CD14-positive monocyte (primary cell): ENCODE measurements around the gene RRBP1. TPM values are rescaled to one million over a fixed set of nuclear protein-coding genes. Genes with fewer than 3 reads are reported as not detected.

ENCODE experiments used
- DNase-seq, 3 donors: peaks; one replicate each; pipeline ENCODE4 v3.0.0-alpha.2; 2011 to 2022
- H2AFZ ChIP-seq: 2 replicates; pipeline ENCODE4 v1.6.0; 2012; ENCODE audit warnings: mild to moderate bottlenecking, low read depth, low read length, inconsistent platforms; ENCODE audit not compliant: insufficient read depth, poor library complexity, severe bottlenecking
- H3K27ac ChIP-seq, 2 donors: 1 replicate in 1 of 2; 2 replicates in 1 of 2; pipeline ENCODE4 v1.5.1; 2012 to 2013; ENCODE audit warnings: low read length in 2 of 2, control low read depth in 1 of 2, inconsistent platforms in 1 of 2, low read depth in 1 of 2, mild to moderate bottlenecking in 1 of 2
- H3K27me3 ChIP-seq, 2 donors: one replicate each; pipeline versions ENCODE4 v1.6.0 to v1.6.1; 2011 to 2013; ENCODE audit warnings: low read length in 2 of 2; ENCODE audit not compliant: control insufficient read depth in 2 of 2, insufficient read depth in 2 of 2
- H3K36me3 ChIP-seq, 2 donors: replicated peaks in 1 of 2; 1 replicate in 1 of 2; 2 replicates in 1 of 2; pipeline versions ENCODE4 v1.5.1 to v1.6.1; 2012 to 2013; ENCODE audit warnings: low read length in 2 of 2, control low read depth in 1 of 2, inconsistent platforms in 1 of 2, mild to moderate bottlenecking in 1 of 2; ENCODE audit not compliant: insufficient read depth in 2 of 2, control insufficient read depth in 1 of 2
- H3K4me1 ChIP-seq, 2 donors: 1 replicate in 1 of 2; 2 replicates in 1 of 2; pipeline versions ENCODE4 v1.5.1 to v1.6.1; 2012 to 2013; ENCODE audit warnings: low read length in 2 of 2, control low read depth in 1 of 2, inconsistent platforms in 1 of 2, mild to moderate bottlenecking in 1 of 2, moderate library complexity in 1 of 2; ENCODE audit not compliant: insufficient read depth in 2 of 2, control insufficient read depth in 1 of 2
- H3K4me2 ChIP-seq: replicated peaks from 2 replicates; pipeline ENCODE3; 2012; ENCODE audit warnings: low read length, moderate library complexity, mild to moderate bottlenecking; ENCODE audit not compliant: poor library complexity, severe bottlenecking; ENCODE audit errors: extremely low read depth
- H3K4me3 ChIP-seq, 3 experiments: fragments of 200-600 bp in 1 of 3; sonication (generic) in 1 of 3; replicated peaks in 1 of 3; 1 replicate in 2 of 3; 2 replicates in 1 of 3; pipeline ENCODE4 v1.5.1; 2011 to 2013; ENCODE audit warnings: low read length in 3 of 3, mild to moderate bottlenecking in 3 of 3, control low read depth in 2 of 3, low read depth in 2 of 3, inconsistent platforms in 1 of 3, moderate library complexity in 1 of 3
- H3K79me2 ChIP-seq: 2 replicates; pipeline ENCODE4 v1.6.0; 2012; ENCODE audit warnings: mild to moderate bottlenecking, control low read depth, inconsistent platforms, low read length, moderate library complexity; ENCODE audit not compliant: insufficient read depth
- H3K9ac ChIP-seq: 2 replicates; pipeline ENCODE4 v1.6.0; 2017; ENCODE audit warnings: low read length, mild to moderate bottlenecking; ENCODE audit not compliant: insufficient read depth, poor library complexity, severe bottlenecking
- H3K9me3 ChIP-seq, 2 donors: replicated peaks in 1 of 2; 1 replicate in 1 of 2; 2 replicates in 1 of 2; pipeline versions ENCODE4 v1.5.1 to v1.6.1; 2012 to 2013; ENCODE audit warnings: low read length in 2 of 2, control low read depth in 1 of 2; ENCODE audit not compliant: control insufficient read depth in 1 of 2, insufficient read depth in 1 of 2
- H4K20me1 ChIP-seq: 2 replicates; pipeline ENCODE4 v1.6.0; 2012; ENCODE audit warnings: mild to moderate bottlenecking, low read length, control low read depth, moderate library complexity; ENCODE audit not compliant: insufficient read depth
- H3K27ac Mint-ChIP-seq, 7 donors: one replicate each; pipeline ENCODE4 v1.8.0; 2020; ENCODE audit warnings: mild to moderate bottlenecking in 7 of 7, mixed read lengths in 7 of 7, moderate library complexity in 6 of 7, inconsistent platforms in 2 of 7
- H3K27me3 Mint-ChIP-seq, 3 donors: one replicate each; pipeline ENCODE4 v1.8.0; 2021 to 2022; ENCODE audit warnings: low read depth in 3 of 3, mild to moderate bottlenecking in 3 of 3, mixed read lengths in 3 of 3, moderate library complexity in 3 of 3, inconsistent platforms in 1 of 3
- H3K36me3 Mint-ChIP-seq, 2 donors: one replicate each; pipeline ENCODE4 v1.8.0; 2020; ENCODE audit warnings: mixed read lengths in 2 of 2, inconsistent platforms in 1 of 2, mild to moderate bottlenecking in 1 of 2
- H3K4me1 Mint-ChIP-seq: one replicate; pipeline ENCODE4 v1.8.0; 2020; ENCODE audit warnings: mild to moderate bottlenecking, mixed read lengths
- H3K4me3 Mint-ChIP-seq, 2 donors: one replicate each; pipeline ENCODE4 v1.8.0; 2020; ENCODE audit warnings: mild to moderate bottlenecking in 2 of 2, mixed read lengths in 2 of 2, moderate library complexity in 1 of 2
- H3K9me3 Mint-ChIP-seq, 7 donors: one replicate each; pipeline ENCODE4 v1.8.0; 2020 to 2022; ENCODE audit warnings: mixed read lengths in 7 of 7, mild to moderate bottlenecking in 6 of 7, moderate library complexity in 6 of 7, inconsistent platforms in 2 of 7
- CTCF ChIP-seq: fragments of 200-600 bp; IDR thresholded peaks from one replicate; pipeline ENCODE4 v1.8.0; 2022; ENCODE audit warnings: antibody characterized with exemption, mild to moderate bottlenecking
- whole genome bisulfite sequencing: methylation state at CpG from one replicate; pipeline ENCODE4 v1.1.5; 2013; ENCODE audit warnings: missing lambda C conversion rate; ENCODE audit not compliant: insufficient coverage; 5-methylcytosine and 5-hydroxymethylcytosine counted together
- intact Hi-C, 2 donors: fragments of 100-400 bp; cut with micrococcal nuclease; formaldehyde crosslinking; loops; one replicate each; pipeline versions ENCODE4 v1.15.0 to v1.15.1; 2023
- polyA plus RNA-seq, 3 donors: library from polyadenylated mRNA; depleted of rRNA in 1 of 3; unstranded in 2 of 3; stranded (reverse) in 1 of 3; fragments of 300-500 nt in 2 of 3; fragments of >200 nt in 1 of 3; fragmentation: Illumina TruSeq in 2 of 3; gene quantifications; 1 replicate in 2 of 3; 2 replicates in 1 of 3; pipeline ENCODE4 v1.2.3, GENCODE V29; 2012 to 2021

Gene RRBP1
- polyA plus RNA-seq, 3 donors = 4.7 to 22.2 (median 7.5) TPM

GRCh38 chr20:17706632-17707031 is 24.6 kb upstream of the RRBP1 start:
- Mint-ChIP-seq H3K27ac (peak overlapping the region in 1 of 7 donors; percentile 14), H3K27me3 (peaks cover 0 to 3% (median 3%) of the 10 kb centered on the region in 3 donors), H3K9me3 (peaks cover 0 to 3% (median 0%) of the 10 kb centered on the region in 7 donors), H3K4me3 (no peak overlapping the region), H3K36me3 (no peaks in the 10 kb centered on the region), H3K4me1 (no peaks in the 10 kb centered on the region)
- DNase-seq = no peak
- WGBS = 95% methylated on average over 3 of the region's 3 CpGs
- intact Hi-C loops = no loop called here
- Histone ChIP-seq H3K27me3 (no peaks in the 10 kb centered on the region), H3K9ac (no peak overlapping the region), H3K79me2 (no peaks in the 10 kb centered on the region), H4K20me1 (no peaks in the 10 kb centered on the region), H3K36me3 (no peaks in the 10 kb centered on the region), H3K9me3 (peaks cover 0 to 2% of the 10 kb centered on the region in 2 donors), H3K27ac (no peak overlapping the region), H3K4me2 (no peak overlapping the region), H2AFZ (no peak overlapping the region), H3K4me1 (no peaks in the 10 kb centered on the region), H3K4me3 (no peak overlapping the region)
- TF ChIP-seq CTCF = no peak

GRCh38 chr20:17705916-17706315 is 23.9 kb upstream of the RRBP1 start:
- DNase-seq = no peak
- Histone ChIP-seq H3K4me3 (no peak overlapping the region), H3K27me3 (no peaks in the 10 kb centered on the region), H3K9me3 (peaks cover 0 to 2% of the 10 kb centered on the region in 2 donors), H4K20me1 (no peaks in the 10 kb centered on the region), H3K27ac (no peak overlapping the region), H3K36me3 (no peaks in the 10 kb centered on the region), H3K4me1 (no peaks in the 10 kb centered on the region), H3K79me2 (no peaks in the 10 kb centered on the region), H3K9ac (no peak overlapping the region), H2AFZ (no peak overlapping the region), H3K4me2 (no peak overlapping the region)
- Mint-ChIP-seq H3K4me3 (no peak overlapping the region), H3K9me3 (peaks cover 0 to 3% (median 0%) of the 10 kb centered on the region in 7 donors), H3K27me3 (peaks cover 0 to 3% (median 3%) of the 10 kb centered on the region in 3 donors), H3K4me1 (no peaks in the 10 kb centered on the region), H3K27ac (peak overlapping the region in 1 of 7 donors; percentile 17), H3K36me3 (no peaks in the 10 kb centered on the region)
- WGBS = 97% methylated on average over 3 of the region's 4 CpGs
- no peak for TF ChIP-seq CTCF
- intact Hi-C loops = no loop called here
